Measurements from ENCODE around the gene KIAA1210.
A peak's percentile ranks its signal among the peaks of the same experiment; 100 is the strongest.

KIAA1210 gene

GRCh38 chrX:119127650-119128049, at the start of gene KIAA1210:
KIAA1210 (minus strand) TSS chrX:119127812; CDS start chrX:119123642, 4,170 bp downstream.
- no peak for DNase-seq

GRCh38 chrX:119177278-119177677, 49.7 kb upstream of the KIAA1210 start:
- no peak for DNase-seq

- no peak for DNase-seq
Measured at GRCh38 chrX:119174900-119175299, 47.3 kb upstream of the KIAA1210 start.

GRCh38 chrX:119168104-119168503, 40.5 kb upstream of the KIAA1210 start:
- DNase-seq, result no peak

- no peak for DNase-seq
Measured at GRCh38 chrX:119158226-119158625, 30.6 kb upstream of the KIAA1210 start.

GRCh38 chrX:119156241-119156640, 28.6 kb upstream of the KIAA1210 start:
- no peak for DNase-seq

- no peak for DNase-seq
Measured at GRCh38 chrX:119155416-119156035, 27.9 kb upstream of the KIAA1210 start.

- DNase-seq, result no peak
Measured at GRCh38 chrX:119151051-119151380, 23.4 kb upstream of the KIAA1210 start.

- no peak for DNase-seq
Measured at GRCh38 chrX:119150163-119151050, 22.8 kb upstream of the KIAA1210 start.

GRCh38 chrX:119147486-119147885, 19.9 kb upstream of the KIAA1210 start:
- no peak for DNase-seq

GRCh38 chrX:119145241-119145653, 17.6 kb upstream of the KIAA1210 start:
- no peak for DNase-seq

- DNase-seq, result no peak
Measured at GRCh38 chrX:119134466-119134865, 6.9 kb upstream of the KIAA1210 start.

GRCh38 chrX:119132961-119133360, 5.3 kb upstream of the KIAA1210 start:
- no peak for DNase-seq

- no peak for DNase-seq
Measured at GRCh38 chrX:119132316-119132715, 4.7 kb upstream of the KIAA1210 start.

- DNase-seq, result no peak
Measured at GRCh38 chrX:119130911-119131310, 3.3 kb upstream of the KIAA1210 start.

- no peak for DNase-seq
Measured at GRCh38 chrX:119121341-119121740, 6.3 kb downstream of the KIAA1210 start.

GRCh38 chrX:119118780-119119395, 8.7 kb downstream of the KIAA1210 start:
- peak; percentile 44 for DNase-seq

- no peak for DNase-seq
Measured at GRCh38 chrX:119107206-119107605, 20.4 kb downstream of the KIAA1210 start.

- DNase-seq, result no peak
Measured at GRCh38 chrX:119105826-119106225, 21.8 kb downstream of the KIAA1210 start.

GRCh38 chrX:119101168-119101567, 26.4 kb downstream of the KIAA1210 start:
- DNase-seq, result no peak

- DNase-seq, result no peak
Measured at GRCh38 chrX:119095936-119096335, 31.7 kb downstream of the KIAA1210 start.

- no peak for DNase-seq
Measured at GRCh38 chrX:119094819-119095218, 32.8 kb downstream of the KIAA1210 start.

- no peak for DNase-seq
Measured at GRCh38 chrX:119093991-119094735, 33.4 kb downstream of the KIAA1210 start.

Data from CD4-positive, alpha-beta T cell treated with Interleukin-12 subunit alpha and Interleukin-12 subunit beta, for 1 hour (primary cell).